Activated T-cell treated with anti-CD3 and anti-CD28 coated beads, Interleukin-2, amount 50 U/mL, for 4 hours (primary cell): ENCODE data around the gene DOP1A. TPM values are rescaled to one million over a fixed set of nuclear protein-coding genes. Genes with fewer than 3 reads are reported as not detected.

Experiments
- ATAC-seq, 2 donors: fragments of 200-7000 bp; cut with Tn5 transposase; one replicate each; pipeline ENCODE4 v1.10.0; 2021
- DNase-seq: peaks from one replicate; pipeline ENCODE4 v3.0.0-alpha.2; 2020
- H3K27me3 Mint-ChIP-seq: one replicate; pipeline ENCODE4 v1.8.0; 2021; ENCODE audit warnings: low read depth, mixed read lengths
- H3K36me3 Mint-ChIP-seq: one replicate; pipeline ENCODE4 v1.8.0; 2022; ENCODE audit warnings: mixed read lengths; ENCODE audit not compliant: insufficient read depth
- H3K4me1 Mint-ChIP-seq: one replicate; pipeline ENCODE4 v1.8.0; 2021; ENCODE audit warnings: low read depth, mixed read lengths
- H3K4me3 Mint-ChIP-seq: one replicate; pipeline ENCODE4 v1.8.0; 2021; ENCODE audit warnings: mild to moderate bottlenecking, moderate library complexity, mixed read lengths
- H3K9me3 Mint-ChIP-seq: one replicate; pipeline ENCODE4 v1.8.0; 2021; ENCODE audit warnings: mixed read lengths
- total RNA-seq, 3 donors: library from RNA; stranded (reverse); gene quantifications; one replicate each; pipeline ENCODE4 v1.2.1, GENCODE V29; 2021

Gene DOP1A
- total RNA-seq, 3 donors from 2014 or later = 5.3 to 7.2 (median 6.9) TPM

- Mint-ChIP-seq H3K4me1 (no peaks in the 10 kb centered on the region), H3K27me3 (no peaks in the 10 kb centered on the region), H3K36me3 (peaks cover 16% of the 10 kb centered on the region), H3K4me3 (no peak overlapping the region), H3K9me3 (no peaks in the 10 kb centered on the region)
- DNase-seq = no peak
- no peak for ATAC-seq
Observed at GRCh38 chr6:83151114-83151513, 83.6 kb downstream of the DOP1A start.

- Mint-ChIP-seq H3K4me1 (no peaks in the 10 kb centered on the region), H3K27me3 (no peaks in the 10 kb centered on the region), H3K4me3 (no peak overlapping the region), H3K9me3 (no peaks in the 10 kb centered on the region), H3K36me3 (peaks cover 24% of the 10 kb centered on the region)
- DNase-seq (no peak), ATAC-seq (no peak)
Observed at GRCh38 chr6:83152913-83153312, 85.4 kb downstream of the DOP1A start.

- Mint-ChIP-seq H3K4me1 (no peaks in the 10 kb centered on the region), H3K9me3 (no peaks in the 10 kb centered on the region), H3K27me3 (no peaks in the 10 kb centered on the region), H3K4me3 (no peak overlapping the region), H3K36me3 (peaks cover 24% of the 10 kb centered on the region)
- DNase-seq = no peak
- ATAC-seq = no peak
Observed at GRCh38 chr6:83153883-83154521, 86.5 kb downstream of the DOP1A start.

GRCh38 chr6:83155794-83156193 lies 88.3 kb downstream of the DOP1A start:
- H3K4me3 Mint-ChIP-seq = no peak overlapping the region
- H3K9me3 Mint-ChIP-seq = no peaks in the 10 kb centered on the region
- ATAC-seq (no peak), DNase-seq (no peak)
- H3K4me1 Mint-ChIP-seq = no peaks in the 10 kb centered on the region
- peaks cover 24% of the 10 kb centered on the region for H3K36me3 Mint-ChIP-seq
- H3K27me3 Mint-ChIP-seq = no peaks in the 10 kb centered on the region

- Mint-ChIP-seq H3K4me1 (peaks cover 2% of the 10 kb centered on the region), H3K27me3 (no peaks in the 10 kb centered on the region), H3K9me3 (no peaks in the 10 kb centered on the region), H3K4me3 (no peak overlapping the region), H3K36me3 (peaks cover 29% of the 10 kb centered on the region)
- ATAC-seq (no peak), DNase-seq (no peak)
Observed at GRCh38 chr6:83160167-83160566, 92.7 kb downstream of the DOP1A start.

- ATAC-seq (no peak), DNase-seq (no peak)
- Mint-ChIP-seq H3K9me3 (no peaks in the 10 kb centered on the region), H3K4me1 (peaks cover 2% of the 10 kb centered on the region), H3K27me3 (no peaks in the 10 kb centered on the region), H3K4me3 (no peak overlapping the region), H3K36me3 (peaks cover 38% of the 10 kb centered on the region)
Observed at GRCh38 chr6:83167726-83168278, 100.3 kb downstream of the DOP1A start.

- DNase-seq (no peak), ATAC-seq (no peak)
- Mint-ChIP-seq H3K9me3 (no peaks in the 10 kb centered on the region), H3K27me3 (no peaks in the 10 kb centered on the region), H3K4me3 (no peak overlapping the region), H3K36me3 (peaks cover 43% of the 10 kb centered on the region), H3K4me1 (peaks cover 2% of the 10 kb centered on the region)
Observed at GRCh38 chr6:83168556-83168955, 101.1 kb downstream of the DOP1A start.

GRCh38 chr6:83169106-83169505 lies 101.6 kb downstream of the DOP1A start:
- Mint-ChIP-seq H3K4me3 (no peak overlapping the region), H3K36me3 (peaks cover 44% of the 10 kb centered on the region), H3K4me1 (peaks cover 2% of the 10 kb centered on the region), H3K27me3 (no peaks in the 10 kb centered on the region), H3K9me3 (no peaks in the 10 kb centered on the region)
- DNase-seq = no peak
- no peak for ATAC-seq

GRCh38 chr6:83169511-83169910 lies 102.0 kb downstream of the DOP1A start:
- ATAC-seq (no peak), DNase-seq (no peak)
- peaks cover 1% of the 10 kb centered on the region for H3K4me1 Mint-ChIP-seq
- no peak overlapping the region for H3K4me3 Mint-ChIP-seq
- H3K36me3 Mint-ChIP-seq = peaks cover 46% of the 10 kb centered on the region
- no peaks in the 10 kb centered on the region for H3K27me3 Mint-ChIP-seq
- H3K9me3 Mint-ChIP-seq = no peaks in the 10 kb centered on the region

- no peaks in the 10 kb centered on the region for H3K27me3 Mint-ChIP-seq
- H3K4me1 Mint-ChIP-seq = no peaks in the 10 kb centered on the region
- DNase-seq (no peak), ATAC-seq (no peak)
- H3K36me3 Mint-ChIP-seq = peaks cover 39% of the 10 kb centered on the region
- H3K9me3 Mint-ChIP-seq = no peaks in the 10 kb centered on the region
- H3K4me3 Mint-ChIP-seq = no peak overlapping the region
Observed at GRCh38 chr6:83176246-83176645, 108.8 kb downstream of the DOP1A start.

- Mint-ChIP-seq H3K27me3 (no peaks in the 10 kb centered on the region), H3K4me1 (no peaks in the 10 kb centered on the region), H3K36me3 (peaks cover 52% of the 10 kb centered on the region), H3K4me3 (no peak overlapping the region), H3K9me3 (no peaks in the 10 kb centered on the region)
- ATAC-seq = no peak
- DNase-seq = no peak
Observed at GRCh38 chr6:83180426-83180950, 113.0 kb downstream of the DOP1A start.

- Mint-ChIP-seq H3K36me3 (peaks cover 51% of the 10 kb centered on the region), H3K9me3 (no peaks in the 10 kb centered on the region), H3K4me1 (no peaks in the 10 kb centered on the region), H3K27me3 (no peaks in the 10 kb centered on the region), H3K4me3 (no peak overlapping the region)
- ATAC-seq (no peak), DNase-seq (no peak)
Observed at GRCh38 chr6:83182114-83182513, 114.6 kb downstream of the DOP1A start.

GRCh38 chr6:83183082-83183828 lies 115.8 kb downstream of the DOP1A start:
- Mint-ChIP-seq H3K27me3 (no peaks in the 10 kb centered on the region), H3K4me3 (no peak overlapping the region), H3K4me1 (no peaks in the 10 kb centered on the region), H3K36me3 (peaks cover 45% of the 10 kb centered on the region), H3K9me3 (no peaks in the 10 kb centered on the region)
- DNase-seq = no peak
- ATAC-seq = no peak

- no peak for DNase-seq
- no peak overlapping the region for H3K4me3 Mint-ChIP-seq
- no peak for ATAC-seq
- peaks cover 44% of the 10 kb centered on the region for H3K36me3 Mint-ChIP-seq
- H3K27me3 Mint-ChIP-seq = no peaks in the 10 kb centered on the region
- no peaks in the 10 kb centered on the region for H3K9me3 Mint-ChIP-seq
- H3K4me1 Mint-ChIP-seq = no peaks in the 10 kb centered on the region
Observed at GRCh38 chr6:83185096-83185495, 117.6 kb downstream of the DOP1A start.

GRCh38 chr6:83188501-83188900 lies 121.0 kb downstream of the DOP1A start:
- Mint-ChIP-seq H3K9me3 (no peaks in the 10 kb centered on the region), H3K4me3 (no peak overlapping the region), H3K4me1 (peaks cover 20% of the 10 kb centered on the region), H3K27me3 (no peaks in the 10 kb centered on the region), H3K36me3 (peaks cover 28% of the 10 kb centered on the region)
- ATAC-seq (no peak), DNase-seq (no peak)
